OCI-LY7 (cell line): ENCODE results near the gene TRAPPC4. TPM values are rescaled to one million over a fixed set of nuclear protein-coding genes. Genes with fewer than 3 reads are reported as not detected.
A peak's percentile ranks its signal among the peaks of the same experiment; 100 is the strongest.
"Not testable (repeated sequence)": the region's sequence is repeated elsewhere in the genome, so short reads cannot be mapped to it uniquely, and the experiment has no call there.

ENCODE experiments used
- BruUV-seq: library from RNA; stranded (reverse); fragments of 400-500 nt; replicated peaks from 2 replicates; lab custom pipeline; 2021; lab: Mats Ljungman, UMichigan
- CTCF ChIA-PET: fragments of 300-600 bp; sonication (Branson Sonifier 250); formaldehyde crosslinking; loops from one replicate; lab custom pipeline; 2022; ENCODE audit warnings: antibody characterized with exemption; ENCODE audit not compliant: unreplicated experiment; lab: Charles Lee
- POLR2A ChIA-PET: fragments of 300-600 bp; sonication (Branson Sonifier 250); formaldehyde crosslinking; loops from one replicate; lab custom pipeline; 2022; ENCODE audit warnings: antibody characterized with exemption; lab: Charles Lee
- DNase-seq: peaks from one replicate; pipeline ENCODE4 v3.0.0-alpha.2; 2015; ENCODE audit warnings: low spot score
- H2AFZ ChIP-seq: fragments of 200-600 bp; sonication (generic), shearing (Covaris generic); 2 replicates; pipeline ENCODE4 v1.6.1; 2014; ENCODE audit warnings: mild to moderate bottlenecking, antibody characterized with exemption, low read length, moderate library complexity
- H3K27ac ChIP-seq: fragments of 200-600 bp; sonication (generic); 2 replicates; pipeline ENCODE4 v1.5.1; 2014; ENCODE audit warnings: mixed run types, low read depth, mild to moderate bottlenecking, moderate library complexity, low read length, inconsistent platforms; ENCODE audit not compliant: poor library complexity, severe bottlenecking
- H3K36me3 ChIP-seq: fragments of 200-600 bp; sonication (generic); 2 replicates; pipeline ENCODE4 v1.6.1; 2014; ENCODE audit warnings: mild to moderate bottlenecking, antibody characterized with exemption, low read length, moderate library complexity, mixed read lengths; ENCODE audit not compliant: insufficient read depth
- H3K4me1 ChIP-seq: fragments of 200-600 bp; sonication (generic); 2 replicates; pipeline ENCODE4 v1.5.1; 2014; ENCODE audit warnings: mild to moderate bottlenecking, low read length; ENCODE audit not compliant: insufficient read depth, poor library complexity, severe bottlenecking
- H3K4me2 ChIP-seq: fragments of 200-600 bp; sonication (generic); 2 replicates; pipeline ENCODE4 v1.6.1; 2014; ENCODE audit warnings: mild to moderate bottlenecking, low read length
- H3K4me3 ChIP-seq: fragments of 200-600 bp; sonication (generic); 2 replicates; pipeline ENCODE4 v1.5.1; 2014; ENCODE audit warnings: mild to moderate bottlenecking, low read depth, low read length; ENCODE audit not compliant: poor library complexity, severe bottlenecking
- H3K79me2 ChIP-seq: fragments of 200-600 bp; sonication (generic); 2 replicates; pipeline ENCODE4 v1.6.1; 2016; ENCODE audit warnings: low read depth, mild to moderate bottlenecking, low read length, moderate library complexity, mixed read lengths; ENCODE audit not compliant: insufficient read depth
- H3K9me2 ChIP-seq: fragments of 200-600 bp; sonication (generic); 2 replicates; pipeline ENCODE4 v1.6.1; 2016; ENCODE audit warnings: mild to moderate bottlenecking, low read length, mixed read lengths; ENCODE audit not compliant: insufficient read depth
- H3K9me3 ChIP-seq: fragments of 200-600 bp; sonication (generic); 2 replicates; pipeline ENCODE4 v1.6.1; 2014; ENCODE audit warnings: mild to moderate bottlenecking, mixed run types, low read length, mixed read lengths
- H4K20me1 ChIP-seq: fragments of 200-600 bp; sonication (generic); 2 replicates; pipeline ENCODE4 v1.6.1; 2014; ENCODE audit warnings: mild to moderate bottlenecking, antibody characterized with exemption, low read length, moderate library complexity, mixed read lengths; ENCODE audit not compliant: insufficient read depth
- CTCF ChIP-seq: fragments of 200-600 bp; sonication (generic); conservative IDR thresholded peaks from 2 replicates; pipeline ENCODE4 v1.5.1; 2014; ENCODE audit warnings: mild to moderate bottlenecking, antibody characterized with exemption, low read length, moderate library complexity, mixed read lengths
- EZH2phosphoT487 ChIP-seq: fragments of 200-600 bp; sonication (generic); IDR thresholded peaks from 2 replicates; pipeline ENCODE4 v1.6.1; 2018; ENCODE audit warnings: low read depth, borderline replicate concordance, mild to moderate bottlenecking, mixed run types, antibody characterized with exemption, low read length, moderate library complexity, mixed read lengths
- intact Hi-C: fragments of 100-400 bp; cut with micrococcal nuclease; formaldehyde crosslinking; loops from one replicate; pipeline ENCODE4 v1.10.0; 2022; ENCODE audit not compliant: unreplicated experiment
- total RNA-seq, 2 experiments: library from RNA; depleted of rRNA in 1 of 2; stranded (reverse); fragments of >200 nt in 1 of 2; shearing (Covaris generic) in 1 of 2; gene quantifications; 2 replicates each; pipeline ENCODE4 v1.2.3, GENCODE V29; 2014 to 2022

Gene TRAPPC4
- total RNA-seq, 2 experiments from 2014 or later, result 58.5 to 64.3 TPM

GRCh38 chr11:119030329-119031047, 11.9 kb downstream of the TRAPPC4 start, which contains the start of gene SLC37A4:
TSS of gene SLC37A4 (minus strand) at chr11:119030877.
- peak within 1 kb of the TSS; percentile 69; the same call in 1 of the 2 replicates for H2AFZ ChIP-seq
- peak within 1 kb of the TSS; percentile 89 for H3K4me2 ChIP-seq
- peak within 1 kb of the TSS; percentile 4 for H3K27ac ChIP-seq
- peak within 1 kb of the TSS; percentile 80 for H3K4me3 ChIP-seq
- no peaks in the 10 kb centered on the region for H3K79me2 ChIP-seq
- intact Hi-C loops, result loop anchor here (1.0 kb wide), 1 partner anchor 27 kb away; the partner anchor contains the start of gene HYOU1
- H3K36me3 ChIP-seq, result peaks cover 6% of the 10 kb centered on the region; the same call in 1 of the 2 replicates
- DNase-seq, result peak; percentile 99
- BruUV-seq, result no TSS peak
- no peak for TF ChIP-seq CTCF
- no peak for TF ChIP-seq EZH2phosphoT487
- H3K4me1 ChIP-seq, result peaks cover 21% of the 10 kb centered on the region
- no peaks in the 10 kb centered on the region for H3K9me2 ChIP-seq
- ChIA-PET CTCF (no interaction called here), POLR2A (interaction anchor here (1.0 to 1.6 kb wide), 3 partner anchors 15 to 229 kb away, joined by 3 to 6 read pairs (median 4); no protein-coding TSS in a partner anchor)
- no peaks in the 10 kb centered on the region for H3K9me3 ChIP-seq
- H4K20me1 ChIP-seq, result no peaks in the 10 kb centered on the region

GRCh38 chr11:119031912-119032280, 13.3 kb downstream of the TRAPPC4 start:
- intact Hi-C loops, result no loop called here
- CTCF ChIA-PET, result no interaction called here
- peaks cover 21% of the 10 kb centered on the region for H3K4me1 ChIP-seq
- no peak overlapping the region for H3K27ac ChIP-seq
- no peaks in the 10 kb centered on the region for H3K79me2 ChIP-seq
- H3K9me2 ChIP-seq, result no peaks in the 10 kb centered on the region
- DNase-seq, result no peak
- H3K4me2 ChIP-seq, result no peak overlapping the region
- POLR2A ChIA-PET, result no interaction called here
- no peaks in the 10 kb centered on the region for H3K36me3 ChIP-seq
- H4K20me1 ChIP-seq, result no peaks in the 10 kb centered on the region
- H3K4me3 ChIP-seq, result no peak overlapping the region
- H3K9me3 ChIP-seq, result no peaks in the 10 kb centered on the region
- no peak overlapping the region for H2AFZ ChIP-seq
- TF ChIP-seq EZH2phosphoT487 (no peak), CTCF (no peak)
- BruUV-seq, result no TSS peak

GRCh38 chr11:119033421-119033820, 14.9 kb downstream of the TRAPPC4 start:
- POLR2A ChIA-PET, result interaction anchor here (0.6 to 1.5 kb wide), 6 partner anchors 15 to 284 kb away, joined by 3 to 8 read pairs (median 4); partner anchors contain the start of genes RPS25 and TRAPPC4
- H2AFZ ChIP-seq, H3K9me3 ChIP-seq, H3K9me2 ChIP-seq, H4K20me1 ChIP-seq, DNase-seq, H3K27ac ChIP-seq, H3K36me3 ChIP-seq, BruUV-seq, H3K4me3 ChIP-seq, H3K4me2 ChIP-seq, CTCF ChIA-PET, intact Hi-C loops, H3K79me2 ChIP-seq: not testable (repeated sequence)
- H3K4me1 ChIP-seq, result peaks cover 19% of the 10 kb centered on the region
